ENCODE data around the gene CGAS.

DNA sequence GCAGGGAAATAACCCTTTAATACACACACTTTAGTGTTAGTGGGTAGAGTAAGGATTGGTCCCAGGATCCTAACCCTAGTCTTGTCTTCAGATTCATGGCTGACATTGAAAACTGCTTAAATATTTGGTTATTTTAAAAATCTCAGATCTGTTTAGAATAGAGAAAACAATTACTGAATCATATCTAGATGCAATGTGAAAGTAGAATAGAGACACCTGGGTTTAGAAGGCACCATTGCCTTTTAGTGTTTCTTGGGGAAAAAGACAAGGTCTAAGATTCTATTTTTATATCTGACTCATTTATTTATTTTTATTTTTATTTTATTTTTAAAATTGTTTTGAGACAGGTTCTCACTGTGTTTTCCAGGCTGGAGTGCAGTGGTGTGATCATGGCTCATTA is 51.4 kb downstream of the CGAS start:
- TF ChIP-seq, protein P1, sequence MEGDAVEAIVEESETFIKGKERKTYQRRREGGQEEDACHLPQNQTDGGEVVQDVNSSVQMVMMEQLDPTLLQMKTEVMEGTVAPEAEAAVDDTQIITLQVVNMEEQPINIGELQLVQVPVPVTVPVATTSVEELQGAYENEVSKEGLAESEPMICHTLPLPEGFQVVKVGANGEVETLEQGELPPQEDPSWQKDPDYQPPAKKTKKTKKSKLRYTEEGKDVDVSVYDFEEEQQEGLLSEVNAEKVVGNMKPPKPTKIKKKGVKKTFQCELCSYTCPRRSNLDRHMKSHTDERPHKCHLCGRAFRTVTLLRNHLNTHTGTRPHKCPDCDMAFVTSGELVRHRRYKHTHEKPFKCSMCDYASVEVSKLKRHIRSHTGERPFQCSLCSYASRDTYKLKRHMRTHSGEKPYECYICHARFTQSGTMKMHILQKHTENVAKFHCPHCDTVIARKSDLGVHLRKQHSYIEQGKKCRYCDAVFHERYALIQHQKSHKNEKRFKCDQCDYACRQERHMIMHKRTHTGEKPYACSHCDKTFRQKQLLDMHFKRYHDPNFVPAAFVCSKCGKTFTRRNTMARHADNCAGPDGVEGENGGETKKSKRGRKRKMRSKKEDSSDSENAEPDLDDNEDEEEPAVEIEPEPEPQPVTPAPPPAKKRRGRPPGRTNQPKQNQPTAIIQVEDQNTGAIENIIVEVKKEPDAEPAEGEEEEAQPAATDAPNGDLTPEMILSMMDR (IDR thresholded peaks at IDR 0.05; ENCODE audit: borderline replicate concordance, extremely low read depth, low read length, poor library complexity, severe bottlenecking) = no peak
- no peak for TF ChIP-seq EZH2 (IDR thresholded peaks at IDR 0.05; ENCODE audit: borderline replicate concordance, low read depth, low read length, severe bottlenecking)

Measured in DND-41 (cell line).